ENCODE data around the gene RERG. TPM values are rescaled to one million over a fixed set of nuclear protein-coding genes. Genes with fewer than 3 reads are reported as not detected.

RERG gene
- total RNA-seq, 1 experiment from 2014 or later, result not detected

DNA sequence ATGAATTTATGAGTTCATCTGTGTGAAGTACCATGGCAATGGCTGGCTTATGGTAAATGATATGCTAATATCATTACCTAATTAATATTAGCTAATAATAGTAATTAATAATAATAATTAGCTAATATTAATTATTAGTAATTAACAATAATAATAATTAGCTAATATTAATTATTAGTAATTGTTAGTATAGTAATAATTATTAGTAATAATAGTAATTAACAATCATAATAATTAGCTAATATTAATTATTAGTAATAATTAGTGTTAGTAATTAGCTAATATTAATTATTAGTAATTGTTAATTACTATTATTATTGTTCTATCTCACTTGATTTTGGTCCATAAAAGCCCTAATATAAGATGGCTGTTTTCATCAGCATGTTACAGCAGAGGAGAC is 19.8 kb downstream of the RERG start:
- TF ChIP-seq CTCF (IDR thresholded peaks at IDR 0.05; ENCODE audit: insufficient read depth in 1 of 2, low read depth in 1 of 2, low read length in 1 of 2, severe bottlenecking in 1 of 2, unreplicated experiment in 1 of 2), result no peak
- Mint-ChIP-seq H3K27ac (ENCODE audit: unreplicated experiment) (no peak overlapping the region), H3K27me3 (ENCODE audit: insufficient read depth, unreplicated experiment) (peaks cover 6% of the 10 kb centered on the region), H3K4me3 (ENCODE audit: unreplicated experiment) (no peak overlapping the region), H3K4me1 (ENCODE audit: low read depth, unreplicated experiment) (no peaks in the 10 kb centered on the region), H3K9me3 (ENCODE audit: unreplicated experiment) (no peaks in the 10 kb centered on the region), H3K36me3 (ENCODE audit: insufficient read depth, unreplicated experiment) (no peaks in the 10 kb centered on the region)
- H3K4me3 ChIP-seq (ENCODE audit: low read depth, low read length), result no peak overlapping the region
- CTCF ChIA-PET, result no interaction called here
- no peaks in the 10 kb centered on the region for H3K36me3 ChIP-seq (ENCODE audit: control insufficient read depth, insufficient read depth, low read length)
- intact Hi-C loops (cut with micrococcal nuclease; ENCODE audit: unreplicated experiment), result no loop called here
- no peak for DNase-seq
- POLR2A ChIA-PET, result no interaction called here
- no peaks in the 10 kb centered on the region for H3K27me3 ChIP-seq (replicated peaks; ENCODE audit: control insufficient read depth, insufficient read depth, low read length)
- no peaks in the 10 kb centered on the region for H3K4me1 ChIP-seq
- H3K9me3 ChIP-seq, result no peaks in the 10 kb centered on the region
- no TSS peak for BruUV-seq (replicated peaks)

- Histone ChIP-seq H3K4me1 (no peaks in the 10 kb centered on the region), H3K4me3 (ENCODE audit: low read depth, low read length) (no peak overlapping the region), H3K27me3 (replicated peaks; ENCODE audit: control insufficient read depth, insufficient read depth, low read length) (no peaks in the 10 kb centered on the region), H3K36me3 (ENCODE audit: control insufficient read depth, insufficient read depth, low read length) (no peaks in the 10 kb centered on the region), H3K9me3 (no peaks in the 10 kb centered on the region)
- no TSS peak for BruUV-seq (replicated peaks)
- Mint-ChIP-seq H3K27me3 (ENCODE audit: insufficient read depth, unreplicated experiment) (peaks cover 6% of the 10 kb centered on the region), H3K9me3 (ENCODE audit: unreplicated experiment) (no peaks in the 10 kb centered on the region), H3K36me3 (ENCODE audit: insufficient read depth, unreplicated experiment) (no peaks in the 10 kb centered on the region), H3K4me3 (ENCODE audit: unreplicated experiment) (no peak overlapping the region), H3K4me1 (ENCODE audit: low read depth, unreplicated experiment) (no peaks in the 10 kb centered on the region), H3K27ac (ENCODE audit: unreplicated experiment) (no peak overlapping the region)
- ChIA-PET CTCF (no interaction called here), POLR2A (no interaction called here)
- no peak for TF ChIP-seq CTCF (IDR thresholded peaks at IDR 0.05; ENCODE audit: insufficient read depth in 1 of 2, low read depth in 1 of 2, low read length in 1 of 2, severe bottlenecking in 1 of 2, unreplicated experiment in 1 of 2)
- no peak for DNase-seq
- intact Hi-C loops (cut with micrococcal nuclease; ENCODE audit: unreplicated experiment), result no loop called here
Measured at GRCh38 chr12:15201056-15201455, 20.2 kb downstream of the RERG start.

DNA sequence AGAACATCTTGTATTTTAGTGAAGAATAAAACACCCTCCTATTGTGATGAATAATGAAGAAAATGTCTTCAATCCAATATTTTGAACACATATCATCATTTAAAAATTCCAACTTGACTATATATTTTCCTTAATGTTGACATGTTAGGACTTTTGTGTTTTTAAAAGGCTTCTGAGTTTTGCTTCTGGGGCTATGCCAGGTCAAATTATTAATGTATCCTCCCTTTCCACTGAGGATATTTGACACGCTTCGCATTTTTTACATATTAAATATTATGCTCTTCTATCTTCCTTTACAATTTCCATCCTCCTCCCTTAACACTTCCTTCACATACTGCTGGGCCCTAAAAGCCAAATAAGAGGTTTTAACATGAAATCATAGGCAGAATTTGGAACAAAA is 20.6 kb downstream of the RERG start:
- H3K9me3 ChIP-seq, result no peaks in the 10 kb centered on the region
- TF ChIP-seq CTCF (IDR thresholded peaks at IDR 0.05; ENCODE audit: insufficient read depth in 1 of 2, low read depth in 1 of 2, low read length in 1 of 2, severe bottlenecking in 1 of 2, unreplicated experiment in 1 of 2), result no peak
- no peak for DNase-seq
- Mint-ChIP-seq H3K4me3 (ENCODE audit: unreplicated experiment) (no peak overlapping the region), H3K4me1 (ENCODE audit: low read depth, unreplicated experiment) (no peaks in the 10 kb centered on the region), H3K27me3 (ENCODE audit: insufficient read depth, unreplicated experiment) (peaks cover 6% of the 10 kb centered on the region), H3K36me3 (ENCODE audit: insufficient read depth, unreplicated experiment) (no peaks in the 10 kb centered on the region), H3K27ac (ENCODE audit: unreplicated experiment) (no peak overlapping the region), H3K9me3 (ENCODE audit: unreplicated experiment) (no peaks in the 10 kb centered on the region)
- no peaks in the 10 kb centered on the region for H3K4me1 ChIP-seq
- BruUV-seq (replicated peaks), result no TSS peak
- POLR2A ChIA-PET, result no interaction called here
- no peak overlapping the region for H3K4me3 ChIP-seq (ENCODE audit: low read depth, low read length)
- no peaks in the 10 kb centered on the region for H3K27me3 ChIP-seq (replicated peaks; ENCODE audit: control insufficient read depth, insufficient read depth, low read length)
- intact Hi-C loops (cut with micrococcal nuclease; ENCODE audit: unreplicated experiment), result no loop called here
- CTCF ChIA-PET, result no interaction called here
- H3K36me3 ChIP-seq (ENCODE audit: control insufficient read depth, insufficient read depth, low read length), result no peaks in the 10 kb centered on the region

Measured in Caco-2 (cell line).